PFSK-1 (cell line): ENCODE results near the gene CMTM2.

Experiments used
- FOXP2 ChIP-seq: optimal IDR thresholded peaks from 2 replicates; pipeline ENCODE3; 2011; ENCODE audit warnings: borderline replicate concordance, control low read depth, inconsistent platforms; ENCODE audit not compliant: insufficient read depth; ENCODE audit errors: extremely low read length, extremely low read depth
- POLR2AphosphoS5 ChIP-seq: IDR thresholded peaks from 2 replicates; pipeline ENCODE4 v1.6.1; 2012; ENCODE audit warnings: low read depth, mild to moderate bottlenecking, control low read depth, low read length, moderate library complexity
- SIN3A ChIP-seq: IDR thresholded peaks from 2 replicates; pipeline ENCODE4 v1.6.1; 2012; ENCODE audit warnings: mild to moderate bottlenecking, low read length, moderate library complexity, borderline replicate concordance; ENCODE audit not compliant: insufficient read depth
- TAF1 ChIP-seq: IDR thresholded peaks from 2 replicates; pipeline ENCODE4 v1.6.1; 2012; ENCODE audit warnings: low read length, control low read depth, borderline replicate concordance; ENCODE audit not compliant: insufficient read depth
- TF ChIP-seq, protein P1 (sequence below), 2 experiments: IDR thresholded peaks; 2 replicates each; pipeline versions ENCODE4 v1.6.1 to v1.8.0; 2011 to 2012; ENCODE audit warnings: low read depth in 2 of 2, low read length in 2 of 2, control low read depth in 1 of 2, inconsistent platforms in 1 of 2, mild to moderate bottlenecking in 1 of 2, moderate library complexity in 1 of 2; ENCODE audit not compliant: insufficient read depth in 1 of 2

Gene CMTM2

DNA sequence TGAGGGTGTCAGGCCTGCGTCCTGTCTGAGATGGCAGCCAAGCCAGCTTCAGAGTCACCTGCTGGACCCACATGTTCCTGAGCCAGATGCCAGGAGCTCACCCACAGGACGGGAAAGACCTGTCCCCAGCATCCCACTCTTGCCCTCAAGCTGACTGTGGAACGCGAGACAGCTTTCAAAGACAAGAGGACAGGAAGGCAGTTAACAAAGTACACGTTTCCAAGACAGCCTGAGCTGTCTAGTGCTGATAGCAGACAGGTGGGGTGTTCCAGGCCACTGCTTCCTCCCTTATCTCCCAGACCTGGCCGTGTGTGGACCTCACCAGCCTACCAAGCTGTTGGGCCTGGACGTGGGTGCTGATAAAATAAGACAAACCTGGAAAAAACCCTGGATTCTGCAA is 38.5 kb downstream of the CMTM2 start:
- TF ChIP-seq, protein P1, sequence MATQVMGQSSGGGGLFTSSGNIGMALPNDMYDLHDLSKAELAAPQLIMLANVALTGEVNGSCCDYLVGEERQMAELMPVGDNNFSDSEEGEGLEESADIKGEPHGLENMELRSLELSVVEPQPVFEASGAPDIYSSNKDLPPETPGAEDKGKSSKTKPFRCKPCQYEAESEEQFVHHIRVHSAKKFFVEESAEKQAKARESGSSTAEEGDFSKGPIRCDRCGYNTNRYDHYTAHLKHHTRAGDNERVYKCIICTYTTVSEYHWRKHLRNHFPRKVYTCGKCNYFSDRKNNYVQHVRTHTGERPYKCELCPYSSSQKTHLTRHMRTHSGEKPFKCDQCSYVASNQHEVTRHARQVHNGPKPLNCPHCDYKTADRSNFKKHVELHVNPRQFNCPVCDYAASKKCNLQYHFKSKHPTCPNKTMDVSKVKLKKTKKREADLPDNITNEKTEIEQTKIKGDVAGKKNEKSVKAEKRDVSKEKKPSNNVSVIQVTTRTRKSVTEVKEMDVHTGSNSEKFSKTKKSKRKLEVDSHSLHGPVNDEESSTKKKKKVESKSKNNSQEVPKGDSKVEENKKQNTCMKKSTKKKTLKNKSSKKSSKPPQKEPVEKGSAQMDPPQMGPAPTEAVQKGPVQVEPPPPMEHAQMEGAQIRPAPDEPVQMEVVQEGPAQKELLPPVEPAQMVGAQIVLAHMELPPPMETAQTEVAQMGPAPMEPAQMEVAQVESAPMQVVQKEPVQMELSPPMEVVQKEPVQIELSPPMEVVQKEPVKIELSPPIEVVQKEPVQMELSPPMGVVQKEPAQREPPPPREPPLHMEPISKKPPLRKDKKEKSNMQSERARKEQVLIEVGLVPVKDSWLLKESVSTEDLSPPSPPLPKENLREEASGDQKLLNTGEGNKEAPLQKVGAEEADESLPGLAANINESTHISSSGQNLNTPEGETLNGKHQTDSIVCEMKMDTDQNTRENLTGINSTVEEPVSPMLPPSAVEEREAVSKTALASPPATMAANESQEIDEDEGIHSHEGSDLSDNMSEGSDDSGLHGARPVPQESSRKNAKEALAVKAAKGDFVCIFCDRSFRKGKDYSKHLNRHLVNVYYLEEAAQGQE (IDR thresholded peaks at IDR 0.05; ENCODE audit: insufficient read depth in 1 of 2, low read depth in 2 of 2, low read length in 2 of 2), result no peak
- TF ChIP-seq FOXP2 (no peak), TAF1 (no peak), SIN3A (no peak), POLR2AphosphoS5 (no peak)

DNA sequence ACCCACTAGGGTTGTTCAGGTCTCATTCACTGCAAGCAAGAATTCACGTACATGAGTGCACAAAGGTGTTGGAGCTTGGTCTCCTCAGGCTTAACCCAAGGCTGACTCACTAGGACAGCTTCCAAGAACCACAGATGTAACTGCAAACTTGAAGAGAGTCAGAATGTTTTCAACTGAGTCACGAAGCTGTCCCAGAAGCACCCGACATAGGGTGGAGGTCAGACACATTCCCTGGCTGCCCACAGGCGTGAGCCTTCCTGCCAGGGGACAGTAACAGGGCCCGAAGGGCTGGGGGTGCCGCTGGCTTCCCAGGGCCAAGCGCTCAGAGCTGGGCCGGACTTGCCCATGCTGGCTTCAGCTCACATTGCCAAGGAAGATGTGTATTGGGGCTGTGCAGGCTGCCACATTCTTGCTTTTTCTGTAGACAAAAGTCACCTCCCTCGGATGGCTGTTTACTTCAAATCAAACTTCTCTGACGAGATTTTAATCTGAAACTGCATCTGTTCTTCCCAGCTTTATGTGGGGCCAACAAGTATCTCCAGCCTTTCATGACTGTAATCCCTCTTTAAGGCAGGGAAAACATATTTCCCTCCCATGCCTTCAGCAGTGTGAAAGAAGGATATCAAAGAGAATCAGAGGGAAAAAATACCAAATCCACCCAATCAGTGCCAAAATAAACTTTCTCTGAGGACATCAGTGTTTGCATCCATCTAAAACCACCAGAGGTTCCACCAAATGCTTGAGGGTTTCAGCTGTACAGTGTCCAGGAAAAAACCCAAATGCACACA is 39.5 kb downstream of the CMTM2 start:
- TF ChIP-seq POLR2AphosphoS5, result no peak
- TF ChIP-seq, protein P1 (IDR thresholded peaks at IDR 0.05; ENCODE audit: insufficient read depth in 1 of 2, low read depth in 2 of 2, low read length in 2 of 2), result no peak
- no peak for TF ChIP-seq FOXP2
- TF ChIP-seq TAF1, result no peak
- no peak for TF ChIP-seq SIN3A

DNA sequence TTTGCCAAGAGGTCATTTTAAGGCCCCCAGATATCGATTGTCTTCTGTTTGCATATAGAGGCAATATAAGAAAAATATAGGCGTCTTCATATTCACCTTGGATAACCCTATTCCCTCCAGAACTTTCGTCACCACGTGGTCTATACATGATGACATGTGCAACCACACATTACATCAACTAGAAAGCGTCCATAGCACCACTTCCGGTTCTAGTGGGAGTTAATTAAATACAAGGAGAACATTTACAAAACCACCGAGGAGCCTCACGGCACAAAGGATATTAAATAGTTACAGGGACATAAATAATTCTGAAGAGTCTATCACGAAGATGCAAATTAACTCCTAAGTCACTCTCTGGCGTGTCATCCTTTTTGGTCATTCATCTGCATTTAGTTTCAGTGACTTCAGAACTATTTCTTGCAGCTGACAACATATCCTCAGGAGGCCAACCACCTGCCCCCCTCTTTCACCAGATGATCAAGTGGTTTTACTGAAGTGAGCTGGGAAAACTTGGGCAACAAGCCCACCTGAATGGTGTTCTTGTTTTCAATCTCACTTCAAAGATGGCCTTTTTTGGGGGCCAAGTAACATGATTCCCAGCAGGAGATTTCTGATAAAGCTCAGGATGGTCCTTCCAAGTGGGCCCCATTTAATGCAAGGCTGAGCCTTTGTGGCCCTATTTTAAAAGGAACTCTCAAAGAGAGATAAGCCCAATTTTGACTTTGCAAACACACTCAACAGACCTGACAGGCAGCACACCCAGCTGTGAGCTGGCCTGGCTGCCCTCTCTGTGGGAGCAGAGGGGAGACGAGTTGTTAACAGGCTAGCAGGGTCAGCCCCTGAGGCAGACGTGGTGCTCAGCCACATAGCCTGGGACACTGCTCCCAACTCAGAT is 40.5 kb downstream of the CMTM2 start:
- TF ChIP-seq, protein P1 (IDR thresholded peaks at IDR 0.05; ENCODE audit: insufficient read depth in 1 of 2, low read depth in 2 of 2, low read length in 2 of 2), result no peak
- no peak for TF ChIP-seq FOXP2
- TF ChIP-seq SIN3A, result no peak
- no peak for TF ChIP-seq POLR2AphosphoS5
- TF ChIP-seq TAF1, result no peak

DNA sequence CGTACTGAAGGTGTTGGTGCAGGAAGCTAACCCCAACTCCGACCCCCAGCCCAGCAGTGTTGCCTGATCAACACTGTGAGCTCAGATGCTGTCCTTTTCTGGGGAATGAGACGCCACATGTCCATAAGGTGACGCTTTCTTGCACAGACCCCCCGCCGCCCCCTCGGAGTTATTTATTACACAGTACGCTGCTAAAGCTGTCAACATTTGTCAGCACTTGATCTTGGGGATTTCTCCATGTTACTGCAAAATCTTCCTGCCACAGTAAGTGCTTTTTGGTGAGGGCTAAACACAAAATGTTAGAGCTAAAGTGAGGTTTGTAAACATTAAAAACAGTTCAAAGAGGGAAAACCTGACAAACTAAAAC is 41.1 kb downstream of the CMTM2 start:
- TF ChIP-seq POLR2AphosphoS5 (no peak), FOXP2 (no peak), TAF1 (no peak), SIN3A (no peak)
- TF ChIP-seq, protein P1 (IDR thresholded peaks at IDR 0.05; ENCODE audit: insufficient read depth in 1 of 2, low read depth in 2 of 2, low read length in 2 of 2), result no peak

DNA sequence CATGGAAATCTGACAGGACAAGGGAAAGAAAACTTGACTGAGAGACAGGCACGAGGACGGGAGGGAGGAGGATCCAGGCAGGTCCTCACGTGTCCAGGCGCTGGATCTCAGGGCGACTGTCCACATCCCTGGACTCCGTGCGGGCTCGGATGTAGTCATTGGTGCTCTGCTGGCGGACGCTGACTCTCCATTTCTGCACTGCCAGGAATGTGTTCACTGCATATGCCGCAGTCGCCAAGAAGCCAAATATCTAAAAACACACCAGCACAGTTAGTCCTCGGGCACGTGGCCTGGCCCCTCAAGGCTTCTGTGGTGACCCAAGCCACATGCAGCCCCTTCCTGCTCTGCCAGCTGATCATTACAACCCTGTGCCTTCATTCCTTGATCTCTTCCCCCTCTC is 42.7 kb downstream of the CMTM2 start:
- TF ChIP-seq SIN3A (no peak), FOXP2 (no peak), TAF1 (no peak), POLR2AphosphoS5 (no peak)
- TF ChIP-seq, protein P1 (IDR thresholded peaks at IDR 0.05; ENCODE audit: insufficient read depth in 1 of 2, low read depth in 2 of 2, low read length in 2 of 2), result no peak
